Mammary epithelial cell (primary cell): ENCODE results near the gene MINDY3.

Experiments
- EZH2 ChIP-seq: IDR thresholded peaks from 2 replicates; pipeline ENCODE4 v1.6.1; 2012; ENCODE audit warnings: low read length, inconsistent platforms, borderline replicate concordance
- TF ChIP-seq, protein P1 (sequence below), 2 donors: IDR thresholded peaks in 1 of 2; conservative IDR thresholded peaks in 1 of 2; 2 replicates each; pipeline ENCODE4 v1.5.1; 2011 to 2012; ENCODE audit warnings: inconsistent platforms in 2 of 2, low read length in 2 of 2, mild to moderate bottlenecking in 2 of 2, control low read depth in 1 of 2, low read depth in 1 of 2; ENCODE audit not compliant: insufficient read depth in 1 of 2; ENCODE audit errors: extremely low read depth in 1 of 2

DNA sequence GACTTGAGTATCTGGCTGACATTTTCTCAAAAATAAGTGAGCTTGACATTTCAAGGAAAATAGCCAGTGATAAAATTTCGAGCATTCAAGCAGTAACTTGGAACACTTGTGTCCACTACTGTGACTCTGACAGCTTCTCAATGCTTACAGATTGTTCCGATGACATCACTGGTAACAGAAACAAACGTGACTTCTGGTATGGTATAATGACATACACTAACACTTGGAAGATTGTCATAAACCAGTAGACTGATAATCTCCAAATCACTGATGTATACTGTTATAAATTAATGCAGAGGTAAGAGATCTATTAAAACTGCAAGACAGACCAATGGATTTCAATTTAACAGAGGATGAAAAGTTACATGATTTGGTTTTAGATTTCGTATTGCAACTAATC is 6.5 kb downstream of the MINDY3 start:
- TF ChIP-seq, protein P1, sequence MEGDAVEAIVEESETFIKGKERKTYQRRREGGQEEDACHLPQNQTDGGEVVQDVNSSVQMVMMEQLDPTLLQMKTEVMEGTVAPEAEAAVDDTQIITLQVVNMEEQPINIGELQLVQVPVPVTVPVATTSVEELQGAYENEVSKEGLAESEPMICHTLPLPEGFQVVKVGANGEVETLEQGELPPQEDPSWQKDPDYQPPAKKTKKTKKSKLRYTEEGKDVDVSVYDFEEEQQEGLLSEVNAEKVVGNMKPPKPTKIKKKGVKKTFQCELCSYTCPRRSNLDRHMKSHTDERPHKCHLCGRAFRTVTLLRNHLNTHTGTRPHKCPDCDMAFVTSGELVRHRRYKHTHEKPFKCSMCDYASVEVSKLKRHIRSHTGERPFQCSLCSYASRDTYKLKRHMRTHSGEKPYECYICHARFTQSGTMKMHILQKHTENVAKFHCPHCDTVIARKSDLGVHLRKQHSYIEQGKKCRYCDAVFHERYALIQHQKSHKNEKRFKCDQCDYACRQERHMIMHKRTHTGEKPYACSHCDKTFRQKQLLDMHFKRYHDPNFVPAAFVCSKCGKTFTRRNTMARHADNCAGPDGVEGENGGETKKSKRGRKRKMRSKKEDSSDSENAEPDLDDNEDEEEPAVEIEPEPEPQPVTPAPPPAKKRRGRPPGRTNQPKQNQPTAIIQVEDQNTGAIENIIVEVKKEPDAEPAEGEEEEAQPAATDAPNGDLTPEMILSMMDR (conservative IDR thresholded peaks at IDR 0.05 in 1 of 2, IDR thresholded peaks at IDR 0.05 in 1 of 2; ENCODE audit: extremely low read depth in 1 of 2, insufficient read depth in 1 of 2, low read depth in 1 of 2, low read length in 2 of 2), result no peak
- no peak for TF ChIP-seq EZH2
